Measurements from ENCODE around the gene SRRM5. TPM values are rescaled to one million over a fixed set of nuclear protein-coding genes. Genes with fewer than 3 reads are reported as not detected.

SRRM5 gene
- total and polyA plus RNA-seq, 3 donors from 2014 or later = 8.4 to 36.0 (median 21.3) TPM

- no peaks in the 10 kb centered on the region for H3K9me3 ChIP-seq
- no peaks in the 10 kb centered on the region for H3K27me3 ChIP-seq
- H3K4me1 ChIP-seq = no peaks in the 10 kb centered on the region
- H3K27ac ChIP-seq = no peak overlapping the region
- H3K4me3 ChIP-seq = no peak overlapping the region
- intact Hi-C loops (cut with DNase I; ENCODE audit: low total_unique reads) = no loop called here
- no peak for DNase-seq
- H3K36me3 ChIP-seq (ENCODE audit: low read depth, missing control alignments) = no peaks in the 10 kb centered on the region
- 83 to 90% methylated on average over 7 of the region's 7 CpGs for WGBS, 2 donors
- TF ChIP-seq CTCF (IDR thresholded peaks at IDR 0.05) (no peak), POLR2A (IDR thresholded peaks at IDR 0.05) (no peak)
Measured at GRCh38 chr19:43660301-43660970, 48.5 kb downstream of the SRRM5 start.

GRCh38 chr19:43660971-43661360 is 49.1 kb downstream of the SRRM5 start:
- intact Hi-C loops (cut with DNase I; ENCODE audit: low total_unique reads) = no loop called here
- Histone ChIP-seq H3K4me3 (no peak overlapping the region), H3K27ac (no peak overlapping the region), H3K4me1 (no peaks in the 10 kb centered on the region), H3K9me3 (no peaks in the 10 kb centered on the region), H3K27me3 (no peaks in the 10 kb centered on the region), H3K36me3 (ENCODE audit: low read depth, missing control alignments) (no peaks in the 10 kb centered on the region)
- no peak for TF ChIP-seq POLR2A (IDR thresholded peaks at IDR 0.05)
- TF ChIP-seq CTCF (IDR thresholded peaks at IDR 0.05) = no peak
- 93 to 95% methylated on average over 6 of the region's 6 CpGs for WGBS, 2 donors
- DNase-seq = no peak

- Histone ChIP-seq H3K36me3 (ENCODE audit: low read depth, missing control alignments) (no peaks in the 10 kb centered on the region), H3K27me3 (no peaks in the 10 kb centered on the region), H3K4me1 (peaks cover 2% of the 10 kb centered on the region), H3K9me3 (no peaks in the 10 kb centered on the region), H3K27ac (no peak overlapping the region), H3K4me3 (no peak overlapping the region)
- DNase-seq = no peak
- peak in 1 of 3 experiments; percentile 2 for TF ChIP-seq CTCF (IDR thresholded peaks at IDR 0.05)
- TF ChIP-seq POLR2A (IDR thresholded peaks at IDR 0.05) = no peak
- intact Hi-C loops (cut with DNase I; ENCODE audit: low total_unique reads) = no loop called here
- 88 to 93% methylated on average over 6 of the region's 6 CpGs for WGBS, 2 donors
Measured at GRCh38 chr19:43662487-43662886, 50.6 kb downstream of the SRRM5 start.

GRCh38 chr19:43664018-43664417 is 52.1 kb downstream of the SRRM5 start:
- 78% methylated on average over 7 of the region's 7 CpGs for WGBS, 2 donors
- no peaks in the 10 kb centered on the region for H3K27me3 ChIP-seq
- H3K4me3 ChIP-seq = no peak overlapping the region
- no peak for DNase-seq
- H3K36me3 ChIP-seq (ENCODE audit: low read depth, missing control alignments) = no peaks in the 10 kb centered on the region
- intact Hi-C loops (cut with DNase I; ENCODE audit: low total_unique reads) = no loop called here
- H3K4me1 ChIP-seq = peaks cover 8% of the 10 kb centered on the region
- H3K27ac ChIP-seq = no peak overlapping the region
- H3K9me3 ChIP-seq = no peaks in the 10 kb centered on the region
- no peak for TF ChIP-seq POLR2A (IDR thresholded peaks at IDR 0.05)
- no peak for TF ChIP-seq CTCF (IDR thresholded peaks at IDR 0.05)

Small RNA genes lying within 50 kb of the gene (small RNA-seq; reads per million reads assigned to genes)
- gene RN7SL368P = 0 to 0.09 reads per million in 2 donors

Other genes starting within 250 kb of the SRRM5 start
- gene TEX101, start 197.2 kb upstream of the SRRM5 start, total RNA-seq = 10 to 100 TPM; 73.1 to 93.3 TPM
- 231 TPM for gene TEX101, start 197.2 kb upstream of the SRRM5 start, polyA plus RNA-seq (ENCODE audit: insufficient read depth, low read depth, low replicate concordance)
- gene LYPD3, start 146.5 kb upstream of the SRRM5 start, total RNA-seq = 1 to 10 TPM in 1 of 2 donors, under 1 TPM in 1; 0.71 to 1.2 TPM
- 1.3 TPM for gene LYPD3, start 146.5 kb upstream of the SRRM5 start, polyA plus RNA-seq (ENCODE audit: insufficient read depth, low read depth, low replicate concordance)
- 10 to 100 TPM; 27.1 to 28.3 TPM for gene PHLDB3, start 107.3 kb upstream of the SRRM5 start, total RNA-seq
- 62.2 TPM for gene PHLDB3, start 107.3 kb upstream of the SRRM5 start, polyA plus RNA-seq (ENCODE audit: insufficient read depth, low read depth, low replicate concordance)
- gene ETHE1, start 84.9 kb upstream of the SRRM5 start, total RNA-seq = 10 to 100 TPM; 11.2 to 11.5 TPM
- 13.1 TPM for gene ETHE1, start 84.9 kb upstream of the SRRM5 start, polyA plus RNA-seq (ENCODE audit: insufficient read depth, low read depth, low replicate concordance)
- gene ZNF575, start 78.9 kb upstream of the SRRM5 start, total RNA-seq = 1 to 10 TPM; 1.1 to 1.7 TPM
- 2.4 TPM for gene ZNF575, start 78.9 kb upstream of the SRRM5 start, polyA plus RNA-seq (ENCODE audit: insufficient read depth, low read depth, low replicate concordance)
- gene XRCC1, start 36.6 kb upstream of the SRRM5 start, total RNA-seq = 10 to 100 TPM; 40.6 to 44.8 TPM
- gene XRCC1, start 36.6 kb upstream of the SRRM5 start, polyA plus RNA-seq (ENCODE audit: insufficient read depth, low read depth, low replicate concordance) = 49.1 TPM
- 1 to 10 TPM; 5.8 to 5.9 TPM for gene PINLYP, start 36.3 kb upstream of the SRRM5 start, total RNA-seq
- 9.9 TPM for gene PINLYP, start 36.3 kb upstream of the SRRM5 start, polyA plus RNA-seq (ENCODE audit: insufficient read depth, low read depth, low replicate concordance)
- 10 to 100 TPM; 26.4 to 29.0 TPM for gene IRGQ, start 16.0 kb upstream of the SRRM5 start, total RNA-seq
- 6.0 TPM for gene IRGQ, start 16.0 kb upstream of the SRRM5 start, polyA plus RNA-seq (ENCODE audit: insufficient read depth, low read depth, low replicate concordance)
- gene ZNF576, start 15.5 kb upstream of the SRRM5 start, total RNA-seq = 10 to 100 TPM; 14.6 to 17.9 TPM
- 23.1 TPM for gene ZNF576, start 15.5 kb upstream of the SRRM5 start, polyA plus RNA-seq (ENCODE audit: insufficient read depth, low read depth, low replicate concordance)
- 10 to 100 TPM; 93.1 to 94.2 TPM for gene ZNF428, start 7.5 kb downstream of the SRRM5 start, total RNA-seq
- 64.1 TPM for gene ZNF428, start 7.5 kb downstream of the SRRM5 start, polyA plus RNA-seq (ENCODE audit: insufficient read depth, low read depth, low replicate concordance)
- 1 to 10 TPM; 1.5 to 4.3 TPM for gene CADM4, start 27.8 kb downstream of the SRRM5 start, total RNA-seq
- gene CADM4, start 27.8 kb downstream of the SRRM5 start, polyA plus RNA-seq (ENCODE audit: insufficient read depth, low read depth, low replicate concordance) = 7.8 TPM
- gene PLAUR, start 58.1 kb downstream of the SRRM5 start, total RNA-seq = 1 to 10 TPM; 4.3 to 8.4 TPM
- gene PLAUR, start 58.1 kb downstream of the SRRM5 start, polyA plus RNA-seq (ENCODE audit: insufficient read depth, low read depth, low replicate concordance) = 7.3 TPM
- gene IRGC, start 104.0 kb downstream of the SRRM5 start, total RNA-seq = 100 to 1,000 TPM in 1 of 2 donors, 10 to 100 TPM in 1; 97.4 to 218 TPM
- gene IRGC, start 104.0 kb downstream of the SRRM5 start, polyA plus RNA-seq (ENCODE audit: insufficient read depth, low read depth, low replicate concordance) = 167 TPM
- 10 to 100 TPM; 65.0 to 76.8 TPM for gene SMG9, start 142.9 kb downstream of the SRRM5 start, total RNA-seq
- gene SMG9, start 142.9 kb downstream of the SRRM5 start, polyA plus RNA-seq (ENCODE audit: insufficient read depth, low read depth, low replicate concordance) = 144 TPM
- 1 to 10 TPM; 2.3 to 4.6 TPM for gene KCNN4, start 168.9 kb downstream of the SRRM5 start, total RNA-seq
- 4.1 TPM for gene KCNN4, start 168.9 kb downstream of the SRRM5 start, polyA plus RNA-seq (ENCODE audit: insufficient read depth, low read depth, low replicate concordance)
- gene LYPD5, start 190.4 kb downstream of the SRRM5 start, total RNA-seq = 10 to 100 TPM in 1 of 2 donors, 1 to 10 TPM in 1; 4.9 to 14.7 TPM
- 12.6 TPM for gene LYPD5, start 190.4 kb downstream of the SRRM5 start, polyA plus RNA-seq (ENCODE audit: insufficient read depth, low read depth, low replicate concordance)
- gene ZNF283, start 215.2 kb downstream of the SRRM5 start, total RNA-seq = 10 to 100 TPM in 1 of 2 donors, 1 to 10 TPM in 1; 6.9 to 10.7 TPM
- 2.9 TPM for gene ZNF283, start 215.2 kb downstream of the SRRM5 start, polyA plus RNA-seq (ENCODE audit: insufficient read depth, low read depth, low replicate concordance)